Measurements from ENCODE around the gene SHB. TPM values are rescaled to one million over a fixed set of nuclear protein-coding genes. Genes with fewer than 3 reads are reported as not detected.

SHB gene
- total and polyA plus RNA-seq, 2 donors (not counting 3 experiments of a cell fraction or from before 2014, with no cell fraction given), result 13.4 to 24.9 TPM

- intact Hi-C loops (cut with micrococcal nuclease), result no loop called here
- H3K27me3 ChIP-seq (ENCODE audit: control insufficient read depth in 2 of 2, insufficient read depth in 2 of 2, low read length in 2 of 2), result no peaks in the 10 kb centered on the region
- BruUV-seq (replicated peaks), result no TSS peak
- peaks cover 2 to 6% of the 10 kb centered on the region in 2 experiments for H3K36me3 ChIP-seq (ENCODE audit: control insufficient read depth in 2 of 2, extremely low read depth in 1 of 2, insufficient read depth in 2 of 2, low read length in 2 of 2)
- no peak overlapping the region for H3K4me2 ChIP-seq (ENCODE audit: insufficient read depth, low read length)
- dilution Hi-C loops (cut with MboI; ENCODE audit: extremely low pct_ligation_motif_present, low sequenced_read_pairs), result no loop called here
- H3K9me1 ChIP-seq (replicated peaks; ENCODE audit: control insufficient read depth, extremely low read depth, insufficient read depth, low read length), result no peaks in the 10 kb centered on the region
- peak; percentile 65 for DNase-seq (ENCODE audit: low read depth, low spot score)
- H3K9ac ChIP-seq (replicated peaks; ENCODE audit: extremely low read depth, insufficient read depth, low read length), result no peak overlapping the region
- H3K9me3 ChIP-seq (replicated peaks; ENCODE audit: control insufficient read depth, insufficient read depth, low read length), result no peaks in the 10 kb centered on the region
- H3K4me3 ChIP-seq (replicated peaks in 1 of 3; ENCODE audit: insufficient read depth in 1 of 3, low read depth in 1 of 3, low read length in 3 of 3), result no peak overlapping the region
- no peak overlapping the region for H2AFZ ChIP-seq (ENCODE audit: low read depth, low read length)
- no peaks in the 10 kb centered on the region for H4K20me1 ChIP-seq (replicated peaks; ENCODE audit: control insufficient read depth, extremely low read depth, insufficient read depth, low read length)
- H3K4me1 ChIP-seq (ENCODE audit: control insufficient read depth, extremely low read depth, insufficient read depth, low read length), result peaks cover 30% of the 10 kb centered on the region
- peak in 1 of 2 donors; percentile 33 for TF ChIP-seq CTCF (IDR thresholded peaks at IDR 0.05; ENCODE audit: extremely low read depth in 1 of 2, insufficient read depth in 1 of 2, low read depth in 1 of 2, low read length in 2 of 2)
- TF ChIP-seq MYC (IDR thresholded peaks at IDR 0.05; ENCODE audit: low read depth, low read length), result no peak
- CTCF ChIA-PET, result interaction anchor here (0.6 to 1.1 kb wide), 4 partner anchors 56 to 115 kb away, joined by 3 to 5 read pairs (median 4); no protein-coding TSS in a partner anchor
- H3K27ac ChIP-seq (ENCODE audit: insufficient read depth, low read depth, low read length), result no peak overlapping the region
- FAIRE-seq, result no peak
- POLR2A ChIA-PET, result no interaction called here
- H3K79me2 ChIP-seq (ENCODE audit: control insufficient read depth, insufficient read depth, low read length), result peaks cover 5% of the 10 kb centered on the region
Measured at GRCh38 chr9:37972351-37972848, 96.6 kb downstream of the SHB start.

GRCh38 chr9:37971691-37972090 lies 97.3 kb downstream of the SHB start:
- no peak overlapping the region for H3K4me3 ChIP-seq (replicated peaks in 1 of 3; ENCODE audit: insufficient read depth in 1 of 3, low read depth in 1 of 3, low read length in 3 of 3)
- TF ChIP-seq CTCF (IDR thresholded peaks at IDR 0.05; ENCODE audit: extremely low read depth in 1 of 2, insufficient read depth in 1 of 2, low read depth in 1 of 2, low read length in 2 of 2) (no peak), MAX (IDR thresholded peaks at IDR 0.05; ENCODE audit: insufficient read depth, insufficient read length) (no peak), MYC (IDR thresholded peaks at IDR 0.05; ENCODE audit: low read depth, low read length) (no peak), FOS (IDR thresholded peaks at IDR 0.05; ENCODE audit: borderline replicate concordance, insufficient read depth, low read length) (no peak), GATA2 (IDR thresholded peaks at IDR 0.05; ENCODE audit: insufficient read depth, insufficient read length, low read depth, low read length) (no peak), POLR2AphosphoS5 (IDR thresholded peaks at IDR 0.05; ENCODE audit: insufficient read depth, low read depth, low read length) (no peak), JUN (IDR thresholded peaks at IDR 0.05; ENCODE audit: borderline replicate concordance, insufficient read depth, insufficient read length, low read depth) (no peak), POLR2A (IDR thresholded peaks at IDR 0.05; ENCODE audit: low read depth, low read length) (no peak), EZH2 (IDR thresholded peaks at IDR 0.05; ENCODE audit: borderline replicate concordance, low read depth, low read length, severe bottlenecking) (no peak)
- no peak overlapping the region for H3K9ac ChIP-seq (replicated peaks; ENCODE audit: extremely low read depth, insufficient read depth, low read length)
- H3K4me2 ChIP-seq (ENCODE audit: insufficient read depth, low read length), result no peak overlapping the region
- FAIRE-seq (no peak), DNase-seq (ENCODE audit: low read depth, low spot score) (no peak)
- H3K27ac ChIP-seq (ENCODE audit: insufficient read depth, low read depth, low read length), result no peak overlapping the region
- H3K9me3 ChIP-seq (replicated peaks; ENCODE audit: control insufficient read depth, insufficient read depth, low read length), result no peaks in the 10 kb centered on the region
- H3K79me2 ChIP-seq (ENCODE audit: control insufficient read depth, insufficient read depth, low read length), result peaks cover 7% of the 10 kb centered on the region
- H3K27me3 ChIP-seq (ENCODE audit: control insufficient read depth in 2 of 2, insufficient read depth in 2 of 2, low read length in 2 of 2), result no peaks in the 10 kb centered on the region
- H3K4me1 ChIP-seq (ENCODE audit: control insufficient read depth, extremely low read depth, insufficient read depth, low read length), result peaks cover 37% of the 10 kb centered on the region
- no peaks in the 10 kb centered on the region for H4K20me1 ChIP-seq (replicated peaks; ENCODE audit: control insufficient read depth, extremely low read depth, insufficient read depth, low read length)
- no peak overlapping the region for H2AFZ ChIP-seq (ENCODE audit: low read depth, low read length)
- CTCF ChIA-PET, result interaction anchor here (1.4 kb wide), 1 partner anchor 58 kb away, joined by 3 read pairs; no protein-coding TSS in a partner anchor
- POLR2A ChIA-PET, result no interaction called here
- dilution Hi-C loops (cut with MboI; ENCODE audit: extremely low pct_ligation_motif_present, low sequenced_read_pairs), result no loop called here
- intact Hi-C loops (cut with micrococcal nuclease), result no loop called here
- H3K36me3 ChIP-seq (ENCODE audit: control insufficient read depth in 2 of 2, extremely low read depth in 1 of 2, insufficient read depth in 2 of 2, low read length in 2 of 2), result peaks cover 2 to 6% of the 10 kb centered on the region in 2 experiments
- BruUV-seq (replicated peaks), result no TSS peak
- H3K9me1 ChIP-seq (replicated peaks; ENCODE audit: control insufficient read depth, extremely low read depth, insufficient read depth, low read length), result no peaks in the 10 kb centered on the region

All from endothelial cell of umbilical vein (primary cell).